H9 (cell line): Measurements from ENCODE around the gene RHEBL1. TPM values are rescaled to one million over a fixed set of nuclear protein-coding genes. Genes with fewer than 3 reads are reported as not detected.

ENCODE experiments used
- DNase-seq: peaks from one replicate; pipeline ENCODE4 v3.0.0-alpha.2; 2017
- H2AFZ ChIP-seq: one replicate; pipeline ENCODE4 v1.6.1; 2013; ENCODE audit warnings: mild to moderate bottlenecking, low read length, control low read depth, moderate library complexity
- H2AK5ac ChIP-seq: 2 replicates; pipeline ENCODE4 v1.6.1; 2013; ENCODE audit warnings: low read length, control low read depth, mixed read lengths; ENCODE audit not compliant: insufficient read length
- H2BK120ac ChIP-seq: one replicate; pipeline ENCODE4 v1.6.1; 2013; ENCODE audit warnings: low read depth, mild to moderate bottlenecking, low read length, control low read depth, inconsistent platforms; ENCODE audit not compliant: poor library complexity, severe bottlenecking
- H2BK12ac ChIP-seq: 2 replicates; pipeline ENCODE4 v1.6.1; 2013; ENCODE audit warnings: low read length, control low read depth, mixed read lengths, low read depth; ENCODE audit not compliant: insufficient read length
- H2BK15ac ChIP-seq: 2 replicates; pipeline ENCODE4 v1.6.1; 2013; ENCODE audit warnings: low read depth, low read length, control low read depth
- H2BK20ac ChIP-seq: one replicate; pipeline ENCODE4 v1.6.1; 2013; ENCODE audit warnings: low read depth, mild to moderate bottlenecking, low read length, control low read depth, inconsistent platforms; ENCODE audit not compliant: poor library complexity, severe bottlenecking
- H2BK5ac ChIP-seq: 2 replicates; pipeline ENCODE4 v1.6.1; 2013; ENCODE audit warnings: low read length, control low read depth, mixed read lengths; ENCODE audit not compliant: insufficient read length
- H3K14ac ChIP-seq: 2 replicates; pipeline ENCODE4 v1.6.1; 2013; ENCODE audit warnings: low read length, control low read depth; ENCODE audit not compliant: insufficient read depth
- H3K18ac ChIP-seq: 2 replicates; pipeline ENCODE4 v1.6.1; 2013; ENCODE audit warnings: low read depth, mild to moderate bottlenecking, mixed read lengths, low read length, control low read depth; ENCODE audit not compliant: insufficient read length
- H3K23ac ChIP-seq: 2 replicates; pipeline ENCODE4 v1.6.1; 2013; ENCODE audit warnings: low read length, control low read depth, mixed read lengths, low read depth; ENCODE audit not compliant: insufficient read length
- H3K23me2 ChIP-seq: 2 replicates; pipeline ENCODE4 v1.6.1; 2013; ENCODE audit warnings: low read depth, mild to moderate bottlenecking, mixed read lengths, low read length, control low read depth; ENCODE audit not compliant: insufficient read length, poor library complexity, severe bottlenecking
- H3K27ac ChIP-seq: 2 replicates; pipeline ENCODE4 v1.5.1; 2013; ENCODE audit warnings: low read length, control low read depth, mixed read lengths, low read depth; ENCODE audit not compliant: insufficient read length
- H3K27me3 ChIP-seq: 2 replicates; pipeline ENCODE4 v1.6.1; 2013; ENCODE audit warnings: low read length, control low read depth, inconsistent platforms; ENCODE audit not compliant: insufficient read depth
- H3K4ac ChIP-seq: 2 replicates; pipeline ENCODE4 v1.6.1; 2013; ENCODE audit warnings: low read depth, mild to moderate bottlenecking, control low read depth, inconsistent platforms, low read length, moderate library complexity
- H3K4me1 ChIP-seq: 2 replicates; pipeline ENCODE4 v1.6.1; 2013; ENCODE audit warnings: low read length, control low read depth, inconsistent platforms; ENCODE audit not compliant: insufficient read depth
- H3K4me2 ChIP-seq: 2 replicates; pipeline ENCODE4 v1.6.1; 2013; ENCODE audit warnings: low read length, control low read depth, mixed read lengths; ENCODE audit not compliant: insufficient read length, insufficient read depth
- H3K56ac ChIP-seq: 2 replicates; pipeline ENCODE4 v1.6.1; 2013; ENCODE audit warnings: low read depth, mild to moderate bottlenecking, mixed read lengths, low read length, control low read depth; ENCODE audit not compliant: insufficient read length
- H3K79me1 ChIP-seq: 2 replicates; pipeline ENCODE4 v1.6.1; 2013; ENCODE audit warnings: low read depth, mild to moderate bottlenecking, moderate library complexity, low read length, control low read depth, inconsistent platforms; ENCODE audit not compliant: insufficient read depth, poor library complexity, severe bottlenecking
- H3K79me2 ChIP-seq: 2 replicates; pipeline ENCODE4 v1.6.1; 2013; ENCODE audit warnings: low read length, control low read depth, inconsistent platforms; ENCODE audit not compliant: insufficient read depth
- H3K9ac ChIP-seq: 2 replicates; pipeline ENCODE4 v1.6.1; 2013; ENCODE audit warnings: low read length, control low read depth, mixed read lengths; ENCODE audit not compliant: insufficient read length; ENCODE audit errors: extremely low read depth
- H3K9me3 ChIP-seq: one replicate; pipeline ENCODE4 v1.6.1; 2013; ENCODE audit warnings: low read depth, low read length, inconsistent platforms; ENCODE audit not compliant: control insufficient read depth
- H3T11ph ChIP-seq: one replicate; pipeline ENCODE4 v1.6.1; 2013; ENCODE audit warnings: mild to moderate bottlenecking, low read length, control low read depth, inconsistent platforms
- H4K20me1 ChIP-seq: one replicate; pipeline ENCODE4 v1.6.1; 2013; ENCODE audit not compliant: control insufficient read depth, insufficient read length, insufficient read depth
- H4K5ac ChIP-seq: 2 replicates; pipeline ENCODE4 v1.6.1; 2013; ENCODE audit warnings: low read depth, mild to moderate bottlenecking, mixed read lengths, low read length, control low read depth; ENCODE audit not compliant: insufficient read length
- H4K8ac ChIP-seq: replicated peaks from 2 replicates; pipeline ENCODE4 v1.6.1; 2013; ENCODE audit warnings: low read length, control low read depth, mixed read lengths, low read depth; ENCODE audit not compliant: insufficient read length
- H4K91ac ChIP-seq: 2 replicates; pipeline ENCODE4 v1.6.1; 2013; ENCODE audit warnings: low read depth, mild to moderate bottlenecking, moderate library complexity, mixed read lengths, low read length, control low read depth; ENCODE audit not compliant: insufficient read length
- H3K27ac Mint-ChIP-seq, 3 experiments: 2 replicates in 2 of 3; 3 replicates in 1 of 3; pipeline ENCODE4 v1.8.0; 2020 to 2021; ENCODE audit warnings: mixed read lengths in 3 of 3, mild to moderate bottlenecking in 1 of 3, moderate library complexity in 1 of 3
- H3K27me3 Mint-ChIP-seq: 2 replicates; pipeline ENCODE4 v1.8.0; 2021; ENCODE audit warnings: low read depth, mild to moderate bottlenecking, moderate library complexity, mixed read lengths
- H3K36me3 Mint-ChIP-seq, 3 experiments: 2 replicates in 2 of 3; 3 replicates in 1 of 3; pipeline ENCODE4 v1.8.0; 2020 to 2021; ENCODE audit warnings: low read depth in 3 of 3, mixed read lengths in 3 of 3; ENCODE audit not compliant: insufficient read depth in 1 of 3
- H3K4me1 Mint-ChIP-seq, 2 experiments: 2 replicates each; pipeline ENCODE4 v1.8.0; 2020; ENCODE audit warnings: mixed read lengths in 2 of 2
- H3K4me3 Mint-ChIP-seq, 2 experiments: 2 replicates in 1 of 2; 3 replicates in 1 of 2; pipeline ENCODE4 v1.8.0; 2020 to 2021; ENCODE audit warnings: mild to moderate bottlenecking in 2 of 2, mixed read lengths in 2 of 2, moderate library complexity in 1 of 2
- H3K9me3 Mint-ChIP-seq, 2 experiments: 2 replicates in 1 of 2; 3 replicates in 1 of 2; pipeline ENCODE4 v1.8.0; 2020; ENCODE audit warnings: mild to moderate bottlenecking in 2 of 2, mixed read lengths in 2 of 2, moderate library complexity in 1 of 2
- CTCF ChIP-seq: fragments of 200-600 bp; sonication (generic); conservative IDR thresholded peaks from 3 replicates; pipeline ENCODE4 v1.8.0; 2021; ENCODE audit warnings: antibody characterized with exemption, mild to moderate bottlenecking
- WGBS: extraction: QIAGEN DNeasy Blood & Tissue Kit; methylation state at CpG from one replicate; pipeline ENCODE4 v1.1.7; 2013; ENCODE audit warnings: missing lambda C conversion rate, low lambda C conversion rate, mixed read lengths; ENCODE audit not compliant: insufficient read length; ENCODE audit errors: extremely low coverage; 5-methylcytosine and 5-hydroxymethylcytosine counted together
- total RNA-seq: library from RNA; stranded (reverse); gene quantifications from 2 replicates; pipeline ENCODE4 v1.2.1, GENCODE V29; 2021

RHEBL1 gene
- total RNA-seq, 1 experiment from 2014 or later: 4.0 TPM

GRCh38 chr12:49059299-49060171 is 10.2 kb downstream of the RHEBL1 start:
- no peak for DNase-seq
- no peak overlapping the region for H2BK120ac ChIP-seq
- no peak overlapping the region for H2BK5ac ChIP-seq
- WGBS: no CpG with 5 or more reads among the region's 70 CpGs
- peaks cover 28% of the 10 kb centered on the region for H3K79me1 ChIP-seq
- peaks cover 14% of the 10 kb centered on the region for H3K4me1 ChIP-seq
- peaks cover 46% of the 10 kb centered on the region for H3K79me2 ChIP-seq
- no peak overlapping the region for H2AK5ac ChIP-seq
- H4K91ac ChIP-seq: no peak overlapping the region
- Mint-ChIP-seq H3K4me3 (peak overlapping the region; percentile 97), H3K9me3 (no peaks in the 10 kb centered on the region), H3K36me3 (peaks cover 14 to 18% (median 14%) of the 10 kb centered on the region in 3 experiments), H3K4me1 (peaks cover 52 to 56% of the 10 kb centered on the region in 2 experiments), H3K27me3 (no peaks in the 10 kb centered on the region), H3K27ac (peak overlapping the region; percentile 38 to 95 (median 90); a peak in 6 of 7 replicates)
- no peak overlapping the region for H4K8ac ChIP-seq
- no peaks in the 10 kb centered on the region for H3K9me3 ChIP-seq
- peak overlapping the region; percentile 97 for H3K14ac ChIP-seq
- H3K27ac ChIP-seq: no peak overlapping the region
- no peak for TF ChIP-seq CTCF
- peak overlapping the region; percentile 93 for H3K9ac ChIP-seq
- H4K5ac ChIP-seq: no peak overlapping the region
- no peak overlapping the region for H2BK15ac ChIP-seq
- no peak overlapping the region for H3K23ac ChIP-seq
- H3K23me2 ChIP-seq: peaks cover 24% of the 10 kb centered on the region
- H3K4me2 ChIP-seq: peak overlapping the region; percentile 85
- no peak overlapping the region for H2AFZ ChIP-seq
- H3K18ac ChIP-seq: peak overlapping the region; percentile 40
- H3K4ac ChIP-seq: no peak overlapping the region
- H3K27me3 ChIP-seq: no peaks in the 10 kb centered on the region
- no peaks in the 10 kb centered on the region for H4K20me1 ChIP-seq
- H3T11ph ChIP-seq: no peak overlapping the region
- H3K56ac ChIP-seq: no peak overlapping the region
- no peak overlapping the region for H2BK20ac ChIP-seq
- H2BK12ac ChIP-seq: no peak overlapping the region
